ENCODE data around the gene TRAF3IP1. TPM values are rescaled to one million over a fixed set of nuclear protein-coding genes. Genes with fewer than 3 reads are reported as not detected.

The TRAF3IP1 gene
- total RNA-seq, 1 donor: 7.6 TPM

- Histone ChIP-seq H4K20me1 (ENCODE audit: insufficient read depth, low read length) (peaks cover 8% of the 10 kb centered on the region), H3K4me2 (ENCODE audit: insufficient read depth, low read length) (no peak overlapping the region), H2AFZ (ENCODE audit: low read length) (no peak overlapping the region), H3K79me2 (ENCODE audit: insufficient read depth, low read length) (peaks cover 12% of the 10 kb centered on the region), H3K4me3 (ENCODE audit: insufficient read depth, low read length) (no peak overlapping the region), H3K27ac (ENCODE audit: low read depth, low read length) (no peak overlapping the region), H3K9me3 (ENCODE audit: low read depth, low read length) (no peaks in the 10 kb centered on the region), H3K36me3 (ENCODE audit: insufficient read depth, low read length) (peaks cover 9% of the 10 kb centered on the region), H3K27me3 (ENCODE audit: insufficient read depth, low read length) (no peaks in the 10 kb centered on the region), H3K4me1 (ENCODE audit: insufficient read depth, low read length) (no peaks in the 10 kb centered on the region)
- TF ChIP-seq CTCF (IDR thresholded peaks at IDR 0.05; ENCODE audit: extremely low read depth, low read depth, low read length): no peak
- peak; percentile 79 for DNase-seq (ENCODE audit: insufficient read length, low spot score, missing footprints)
Measured at GRCh38 chr2:238278626-238279323, 41.5 kb upstream of the TRAF3IP1 start.

- TF ChIP-seq CTCF (IDR thresholded peaks at IDR 0.05; ENCODE audit: extremely low read depth, low read depth, low read length): no peak
- no peak overlapping the region for H3K4me2 ChIP-seq (ENCODE audit: insufficient read depth, low read length)
- H3K79me2 ChIP-seq (ENCODE audit: insufficient read depth, low read length): peaks cover 13% of the 10 kb centered on the region
- no peaks in the 10 kb centered on the region for H3K9me3 ChIP-seq (ENCODE audit: low read depth, low read length)
- H3K27me3 ChIP-seq (ENCODE audit: insufficient read depth, low read length): no peaks in the 10 kb centered on the region
- peaks cover 9% of the 10 kb centered on the region for H3K36me3 ChIP-seq (ENCODE audit: insufficient read depth, low read length)
- DNase-seq (ENCODE audit: insufficient read length, low spot score, missing footprints): no peak
- no peak overlapping the region for H3K27ac ChIP-seq (ENCODE audit: low read depth, low read length)
- H4K20me1 ChIP-seq (ENCODE audit: insufficient read depth, low read length): peaks cover 8% of the 10 kb centered on the region
- H3K4me3 ChIP-seq (ENCODE audit: insufficient read depth, low read length): no peak overlapping the region
- no peaks in the 10 kb centered on the region for H3K4me1 ChIP-seq (ENCODE audit: insufficient read depth, low read length)
- no peak overlapping the region for H2AFZ ChIP-seq (ENCODE audit: low read length)
Measured at GRCh38 chr2:238279324-238279682, 41.0 kb upstream of the TRAF3IP1 start.

DNA sequence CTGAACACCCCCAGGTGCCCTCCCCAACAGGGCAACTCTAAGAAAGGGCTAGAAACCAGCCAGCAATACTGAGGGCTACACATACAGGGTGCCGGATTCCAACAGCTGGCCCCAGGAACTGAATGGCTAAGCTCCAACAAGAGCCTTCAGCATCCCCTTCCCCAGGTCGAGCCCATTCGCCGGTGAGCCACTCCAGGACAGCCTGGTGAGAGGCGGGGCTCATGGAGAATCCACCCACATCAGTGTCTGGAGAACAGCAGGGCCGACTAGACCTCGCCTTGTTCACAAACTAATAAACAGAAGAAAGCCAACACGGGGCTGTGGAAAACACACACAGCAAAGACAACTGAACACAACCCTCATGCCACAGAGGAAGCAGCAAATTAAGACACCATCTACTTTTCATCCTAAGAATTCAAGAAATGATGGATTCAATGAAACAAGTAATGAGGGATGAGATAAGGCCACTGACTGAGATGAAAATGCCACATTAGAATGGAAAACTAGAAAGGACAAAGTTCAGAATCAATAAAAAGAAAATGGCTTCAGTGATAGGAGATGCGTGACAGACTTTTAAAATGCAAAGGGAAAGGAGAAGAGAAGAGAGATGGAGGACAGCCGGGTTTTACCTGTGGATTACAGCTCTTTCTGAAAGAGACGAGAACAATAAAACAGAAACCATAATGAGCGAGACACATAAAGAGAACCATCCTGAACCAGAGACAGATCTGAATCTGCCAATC is 40.1 kb upstream of the TRAF3IP1 start:
- no peak overlapping the region for H2AFZ ChIP-seq (ENCODE audit: low read length)
- peaks cover 3% of the 10 kb centered on the region for H3K4me1 ChIP-seq (ENCODE audit: insufficient read depth, low read length)
- no peak overlapping the region for H3K4me2 ChIP-seq (ENCODE audit: insufficient read depth, low read length)
- no peak for TF ChIP-seq CTCF (IDR thresholded peaks at IDR 0.05; ENCODE audit: extremely low read depth, low read depth, low read length)
- H3K9me3 ChIP-seq (ENCODE audit: low read depth, low read length): no peaks in the 10 kb centered on the region
- peaks cover 22% of the 10 kb centered on the region for H3K79me2 ChIP-seq (ENCODE audit: insufficient read depth, low read length)
- H3K36me3 ChIP-seq (ENCODE audit: insufficient read depth, low read length): peaks cover 9% of the 10 kb centered on the region
- no peak overlapping the region for H3K4me3 ChIP-seq (ENCODE audit: insufficient read depth, low read length)
- no peaks in the 10 kb centered on the region for H3K27me3 ChIP-seq (ENCODE audit: insufficient read depth, low read length)
- peaks cover 8% of the 10 kb centered on the region for H4K20me1 ChIP-seq (ENCODE audit: insufficient read depth, low read length)
- no peak overlapping the region for H3K27ac ChIP-seq (ENCODE audit: low read depth, low read length)
- DNase-seq (ENCODE audit: insufficient read length, low spot score, missing footprints): peak; percentile 2

DNA sequence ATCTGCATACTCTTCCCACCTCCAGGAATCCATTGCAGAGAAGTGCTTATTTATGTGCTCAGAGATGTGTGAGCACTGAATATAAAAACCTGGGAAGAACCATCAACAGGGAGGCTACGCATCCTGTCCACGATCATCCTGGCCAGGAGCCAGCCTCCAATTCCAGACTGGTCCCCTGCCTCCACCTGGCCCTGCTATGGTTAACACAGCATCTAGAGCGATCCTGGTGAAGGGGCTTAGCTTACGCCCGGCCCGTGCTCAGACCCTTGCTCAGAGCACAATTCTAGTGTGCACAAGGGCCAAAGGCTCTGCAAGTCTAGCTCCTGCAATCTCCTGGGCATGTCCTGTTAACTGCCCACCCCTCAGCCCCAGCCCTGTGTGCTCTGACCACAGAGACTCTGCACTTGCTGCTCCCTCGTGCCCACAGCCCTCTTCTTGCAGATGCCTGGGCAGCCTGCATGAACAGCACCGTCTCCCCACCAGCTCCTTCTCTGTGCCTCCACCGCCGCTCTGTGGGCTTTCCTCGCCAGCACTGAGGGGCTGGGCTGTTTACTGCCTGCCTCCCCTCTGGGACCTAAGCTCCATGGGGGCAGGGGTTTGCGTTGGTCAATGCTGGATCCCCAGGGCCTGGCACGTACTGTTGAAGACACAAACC is 38.4 kb upstream of the TRAF3IP1 start:
- Histone ChIP-seq H3K4me2 (ENCODE audit: insufficient read depth, low read length) (no peak overlapping the region), H2AFZ (ENCODE audit: low read length) (no peak overlapping the region), H3K36me3 (ENCODE audit: insufficient read depth, low read length) (peaks cover 2% of the 10 kb centered on the region), H3K9me3 (ENCODE audit: low read depth, low read length) (no peaks in the 10 kb centered on the region), H3K27ac (ENCODE audit: low read depth, low read length) (no peak overlapping the region), H3K4me1 (ENCODE audit: insufficient read depth, low read length) (peaks cover 20% of the 10 kb centered on the region), H3K79me2 (ENCODE audit: insufficient read depth, low read length) (peaks cover 25% of the 10 kb centered on the region), H3K27me3 (ENCODE audit: insufficient read depth, low read length) (no peaks in the 10 kb centered on the region), H4K20me1 (ENCODE audit: insufficient read depth, low read length) (peaks cover 8% of the 10 kb centered on the region), H3K4me3 (ENCODE audit: insufficient read depth, low read length) (no peak overlapping the region)
- peak; percentile 59 for DNase-seq (ENCODE audit: insufficient read length, low spot score, missing footprints)
- no peak for TF ChIP-seq CTCF (IDR thresholded peaks at IDR 0.05; ENCODE audit: extremely low read depth, low read depth, low read length)
